CD14-positive monocyte (primary cell): ENCODE data around the gene CABP4. TPM values are rescaled to one million over a fixed set of nuclear protein-coding genes. Genes with fewer than 3 reads are reported as not detected.
"Not testable (repeated sequence)": the region's sequence is repeated elsewhere in the genome, so short reads cannot be mapped to it uniquely, and the experiment has no call there.

ENCODE experiments used
- DNase-seq, 3 donors: peaks; one replicate each; pipeline ENCODE4 v3.0.0-alpha.2; 2011 to 2022
- H2AFZ ChIP-seq: 2 replicates; pipeline ENCODE4 v1.6.0; 2012; ENCODE audit warnings: mild to moderate bottlenecking, low read depth, low read length, inconsistent platforms; ENCODE audit not compliant: insufficient read depth, poor library complexity, severe bottlenecking
- H3K27ac ChIP-seq, 2 donors: 1 replicate in 1 of 2; 2 replicates in 1 of 2; pipeline ENCODE4 v1.5.1; 2012 to 2013; ENCODE audit warnings: low read length in 2 of 2, control low read depth in 1 of 2, inconsistent platforms in 1 of 2, low read depth in 1 of 2, mild to moderate bottlenecking in 1 of 2
- H3K27me3 ChIP-seq, 2 donors: one replicate each; pipeline versions ENCODE4 v1.6.0 to v1.6.1; 2011 to 2013; ENCODE audit warnings: low read length in 2 of 2; ENCODE audit not compliant: control insufficient read depth in 2 of 2, insufficient read depth in 2 of 2
- H3K36me3 ChIP-seq, 2 donors: replicated peaks in 1 of 2; 1 replicate in 1 of 2; 2 replicates in 1 of 2; pipeline versions ENCODE4 v1.5.1 to v1.6.1; 2012 to 2013; ENCODE audit warnings: low read length in 2 of 2, control low read depth in 1 of 2, inconsistent platforms in 1 of 2, mild to moderate bottlenecking in 1 of 2; ENCODE audit not compliant: insufficient read depth in 2 of 2, control insufficient read depth in 1 of 2
- H3K4me1 ChIP-seq, 2 donors: 1 replicate in 1 of 2; 2 replicates in 1 of 2; pipeline versions ENCODE4 v1.5.1 to v1.6.1; 2012 to 2013; ENCODE audit warnings: low read length in 2 of 2, control low read depth in 1 of 2, inconsistent platforms in 1 of 2, mild to moderate bottlenecking in 1 of 2, moderate library complexity in 1 of 2; ENCODE audit not compliant: insufficient read depth in 2 of 2, control insufficient read depth in 1 of 2
- H3K4me2 ChIP-seq: replicated peaks from 2 replicates; pipeline ENCODE3; 2012; ENCODE audit warnings: low read length, moderate library complexity, mild to moderate bottlenecking; ENCODE audit not compliant: poor library complexity, severe bottlenecking; ENCODE audit errors: extremely low read depth
- H3K4me3 ChIP-seq, 3 experiments: fragments of 200-600 bp in 1 of 3; sonication (generic) in 1 of 3; replicated peaks in 1 of 3; 1 replicate in 2 of 3; 2 replicates in 1 of 3; pipeline ENCODE4 v1.5.1; 2011 to 2013; ENCODE audit warnings: low read length in 3 of 3, mild to moderate bottlenecking in 3 of 3, control low read depth in 2 of 3, low read depth in 2 of 3, inconsistent platforms in 1 of 3, moderate library complexity in 1 of 3
- H3K79me2 ChIP-seq: 2 replicates; pipeline ENCODE4 v1.6.0; 2012; ENCODE audit warnings: mild to moderate bottlenecking, control low read depth, inconsistent platforms, low read length, moderate library complexity; ENCODE audit not compliant: insufficient read depth
- H3K9ac ChIP-seq: 2 replicates; pipeline ENCODE4 v1.6.0; 2017; ENCODE audit warnings: low read length, mild to moderate bottlenecking; ENCODE audit not compliant: insufficient read depth, poor library complexity, severe bottlenecking
- H3K9me3 ChIP-seq, 2 donors: replicated peaks in 1 of 2; 1 replicate in 1 of 2; 2 replicates in 1 of 2; pipeline versions ENCODE4 v1.5.1 to v1.6.1; 2012 to 2013; ENCODE audit warnings: low read length in 2 of 2, control low read depth in 1 of 2; ENCODE audit not compliant: control insufficient read depth in 1 of 2, insufficient read depth in 1 of 2
- H4K20me1 ChIP-seq: 2 replicates; pipeline ENCODE4 v1.6.0; 2012; ENCODE audit warnings: mild to moderate bottlenecking, low read length, control low read depth, moderate library complexity; ENCODE audit not compliant: insufficient read depth
- H3K27ac Mint-ChIP-seq, 7 donors: one replicate each; pipeline ENCODE4 v1.8.0; 2020; ENCODE audit warnings: mild to moderate bottlenecking in 7 of 7, mixed read lengths in 7 of 7, moderate library complexity in 6 of 7, inconsistent platforms in 2 of 7
- H3K27me3 Mint-ChIP-seq, 3 donors: one replicate each; pipeline ENCODE4 v1.8.0; 2021 to 2022; ENCODE audit warnings: low read depth in 3 of 3, mild to moderate bottlenecking in 3 of 3, mixed read lengths in 3 of 3, moderate library complexity in 3 of 3, inconsistent platforms in 1 of 3
- H3K36me3 Mint-ChIP-seq, 2 donors: one replicate each; pipeline ENCODE4 v1.8.0; 2020; ENCODE audit warnings: mixed read lengths in 2 of 2, inconsistent platforms in 1 of 2, mild to moderate bottlenecking in 1 of 2
- H3K4me1 Mint-ChIP-seq: one replicate; pipeline ENCODE4 v1.8.0; 2020; ENCODE audit warnings: mild to moderate bottlenecking, mixed read lengths
- H3K4me3 Mint-ChIP-seq, 2 donors: one replicate each; pipeline ENCODE4 v1.8.0; 2020; ENCODE audit warnings: mild to moderate bottlenecking in 2 of 2, mixed read lengths in 2 of 2, moderate library complexity in 1 of 2
- H3K9me3 Mint-ChIP-seq, 7 donors: one replicate each; pipeline ENCODE4 v1.8.0; 2020 to 2022; ENCODE audit warnings: mixed read lengths in 7 of 7, mild to moderate bottlenecking in 6 of 7, moderate library complexity in 6 of 7, inconsistent platforms in 2 of 7
- CTCF ChIP-seq: fragments of 200-600 bp; IDR thresholded peaks from one replicate; pipeline ENCODE4 v1.8.0; 2022; ENCODE audit warnings: antibody characterized with exemption, mild to moderate bottlenecking
- WGBS: methylation state at CpG from one replicate; pipeline ENCODE4 v1.1.5; 2013; ENCODE audit warnings: missing lambda C conversion rate; ENCODE audit not compliant: insufficient coverage; 5-methylcytosine and 5-hydroxymethylcytosine counted together
- intact Hi-C, 2 donors: fragments of 100-400 bp; cut with micrococcal nuclease; formaldehyde crosslinking; loops; one replicate each; pipeline versions ENCODE4 v1.15.0 to v1.15.1; 2023
- polyA plus RNA-seq, 3 donors: library from polyadenylated mRNA; depleted of rRNA in 1 of 3; unstranded in 2 of 3; stranded (reverse) in 1 of 3; fragments of 300-500 nt in 2 of 3; fragments of >200 nt in 1 of 3; fragmentation: Illumina TruSeq in 2 of 3; gene quantifications; 1 replicate in 2 of 3; 2 replicates in 1 of 3; pipeline ENCODE4 v1.2.3, GENCODE V29; 2012 to 2021

The CABP4 gene
- polyA plus RNA-seq, 3 donors: 0.28 to 1.7 TPM; not detected in 1

DNA sequence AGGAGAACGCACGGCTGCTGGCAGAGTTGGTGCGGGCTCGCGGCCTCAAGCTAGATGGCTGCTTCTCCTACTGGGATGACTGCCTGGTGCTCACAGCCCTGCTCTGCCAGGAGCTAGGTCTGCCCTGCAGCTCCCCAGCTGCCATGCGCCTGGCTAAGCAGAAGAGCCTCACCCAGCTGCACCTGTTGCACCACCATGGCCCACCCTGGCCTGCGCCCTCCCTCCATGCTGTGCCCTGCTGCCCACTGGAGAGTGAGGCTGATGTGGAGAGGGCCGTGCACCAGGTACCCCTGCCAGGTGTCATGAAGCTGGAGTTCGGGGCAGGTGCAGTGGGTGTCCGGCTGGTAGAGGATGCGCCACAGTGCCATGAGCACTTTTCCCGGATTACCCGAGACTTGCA, 31.7 kb upstream of the CABP4 start:
- Mint-ChIP-seq H3K4me3 (peak overlapping the region in 1 of 2 donors; percentile 12), H3K9me3 (no peaks in the 10 kb centered on the region), H3K27ac (no peak overlapping the region), H3K27me3 (peaks cover 9 to 20% (median 20%) of the 10 kb centered on the region in 3 donors), H3K36me3 (no peaks in the 10 kb centered on the region), H3K4me1 (peaks cover 25% of the 10 kb centered on the region)
- Histone ChIP-seq H4K20me1 (no peaks in the 10 kb centered on the region), H3K9me3 (no peaks in the 10 kb centered on the region), H3K4me2 (no peak overlapping the region), H3K79me2 (peaks cover under 1% of the 10 kb centered on the region), H3K4me3 (no peak overlapping the region), H3K9ac (no peak overlapping the region), H3K4me1 (peaks cover 27 to 40% of the 10 kb centered on the region in 2 donors), H2AFZ (no peak overlapping the region), H3K36me3 (no peaks in the 10 kb centered on the region), H3K27me3 (peaks cover 0 to 17% of the 10 kb centered on the region in 2 donors), H3K27ac (no peak overlapping the region)
- 95% methylated on average over 12 of the region's 13 CpGs for WGBS
- intact Hi-C loops: no loop called here
- TF ChIP-seq CTCF: no peak
- no peak for DNase-seq

- intact Hi-C loops: no loop called here
- WGBS: 90% methylated on average over 34 of the region's 34 CpGs
- H3K4me3 Mint-ChIP-seq: no peak overlapping the region
These were observed 31.1 kb upstream of the CABP4 start for GRCh38 chr11:67423891-67424613.

GRCh38 chr11:67427364-67427859, 27.7 kb upstream of the CABP4 start:
- H3K27me3 Mint-ChIP-seq, H3K9me3 Mint-ChIP-seq, H3K27me3 ChIP-seq, H3K9me3 ChIP-seq, DNase-seq, H4K20me1 ChIP-seq: not testable (repeated sequence)
- Histone ChIP-seq H3K79me2 (peaks cover 16% of the 10 kb centered on the region), H3K27ac (peak overlapping the region; percentile 19 to 88), H2AFZ (peak overlapping the region; percentile 86), H3K4me3 (peak overlapping the region; percentile 79 to 93 (median 91)), H3K36me3 (peaks cover 14 to 19% of the 10 kb centered on the region in 2 donors), H3K4me2 (peak overlapping the region; percentile 91), H3K4me1 (peaks cover 16 to 20% of the 10 kb centered on the region in 2 donors), H3K9ac (peak overlapping the region; percentile 93)
- intact Hi-C loops: loop anchor here (5.0 kb wide), 3 partner anchors 35 to 80 kb away; partner anchors contain the start of genes CDK2AP2 (in 1 of the 2), PITPNM1 (in 1 of the 2), RAD9A (in 1 of the 2) and TMEM134 (in 1 of the 2)
- WGBS: 91% methylated on average over 13 of the region's 19 CpGs
- H3K36me3 Mint-ChIP-seq: peaks cover 14 to 29% of the 10 kb centered on the region in 2 donors
- H3K27ac Mint-ChIP-seq: peak overlapping the region; percentile 69 to 97 (median 93)
- peaks cover 16% of the 10 kb centered on the region for H3K4me1 Mint-ChIP-seq
- peak overlapping the region; percentile 99 to 100 for H3K4me3 Mint-ChIP-seq

More at GRCh38 chr11:67423891-67424613, 31.1 kb upstream of the CABP4 start:
- H3K36me3 ChIP-seq: no peaks in the 10 kb centered on the region
- DNase-seq: no peak
- H3K27ac Mint-ChIP-seq: peak overlapping the region in 2 of 7 donors; percentile 33 to 40
- no peak overlapping the region for H2AFZ ChIP-seq
- H3K4me2 ChIP-seq: no peak overlapping the region
- H3K4me1 Mint-ChIP-seq: peaks cover 25% of the 10 kb centered on the region
- no peak for TF ChIP-seq CTCF
- peaks cover 0 to 12% of the 10 kb centered on the region in 2 donors for H3K27me3 ChIP-seq
- H3K9ac ChIP-seq: no peak overlapping the region
- H3K27me3 Mint-ChIP-seq: peaks cover 8 to 15% (median 14%) of the 10 kb centered on the region in 3 donors
- peaks cover 26 to 39% of the 10 kb centered on the region in 2 donors for H3K4me1 ChIP-seq
- H3K4me3 ChIP-seq: no peak overlapping the region
- H3K79me2 ChIP-seq: peaks cover 6% of the 10 kb centered on the region
- peaks cover 0 to 2% (median 0%) of the 10 kb centered on the region in 7 donors for H3K9me3 Mint-ChIP-seq
- no peaks in the 10 kb centered on the region for H3K36me3 Mint-ChIP-seq
- H3K9me3 ChIP-seq: no peaks in the 10 kb centered on the region
- H4K20me1 ChIP-seq: no peaks in the 10 kb centered on the region
- H3K27ac ChIP-seq: no peak overlapping the region
